HG02798 (cell line): ENCODE data around the gene ZNF768.

Experiments
- ATAC-seq: cut with Tn5 transposase; IDR thresholded peaks from one replicate; pipeline ENCODE4 v1.9.1; 2021; ENCODE audit warnings: mild to moderate bottlenecking; ENCODE audit not compliant: unreplicated experiment, poor library complexity

The ZNF768 gene

DNA sequence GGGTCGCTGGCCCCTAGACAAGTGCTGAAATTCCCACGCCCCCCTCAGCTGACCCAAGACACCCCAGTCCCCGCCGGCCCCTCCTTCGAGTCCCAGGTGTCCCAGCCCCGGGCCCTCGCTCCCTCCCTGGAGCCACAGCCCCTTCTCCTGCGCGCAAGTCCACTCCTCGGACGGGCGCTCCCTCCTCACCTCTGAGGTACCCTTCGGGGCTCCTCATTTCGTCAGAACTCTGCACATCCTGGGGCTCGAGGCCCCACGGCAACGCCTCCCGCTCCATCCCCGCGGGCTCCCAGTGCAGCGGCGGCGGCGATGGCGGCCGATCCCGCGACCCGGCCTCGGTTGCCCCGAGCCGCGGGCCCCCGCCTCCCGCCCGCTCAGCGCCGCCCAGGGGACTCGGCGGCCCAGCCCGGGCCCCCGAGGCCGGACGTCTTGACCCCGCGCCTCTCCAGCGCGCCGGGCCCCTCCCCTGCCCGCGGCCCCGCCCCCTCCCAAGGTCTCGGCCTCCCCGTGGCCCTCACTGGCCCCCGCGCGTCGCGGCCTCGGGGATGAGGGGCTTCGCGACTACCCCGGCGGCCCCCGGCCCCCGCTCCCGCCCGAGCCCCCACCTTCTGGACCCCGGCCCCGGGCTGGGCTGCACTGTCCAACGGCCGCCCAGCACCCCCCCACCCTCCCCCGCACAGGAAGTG lies at the start of gene ZNF768:
Gene ZNF768 (minus strand): TSS at position 430 of the 686 bp plus-strand sequence. CDS start 153 bp downstream, at position 277.
- ATAC-seq: peak; percentile 29

DNA sequence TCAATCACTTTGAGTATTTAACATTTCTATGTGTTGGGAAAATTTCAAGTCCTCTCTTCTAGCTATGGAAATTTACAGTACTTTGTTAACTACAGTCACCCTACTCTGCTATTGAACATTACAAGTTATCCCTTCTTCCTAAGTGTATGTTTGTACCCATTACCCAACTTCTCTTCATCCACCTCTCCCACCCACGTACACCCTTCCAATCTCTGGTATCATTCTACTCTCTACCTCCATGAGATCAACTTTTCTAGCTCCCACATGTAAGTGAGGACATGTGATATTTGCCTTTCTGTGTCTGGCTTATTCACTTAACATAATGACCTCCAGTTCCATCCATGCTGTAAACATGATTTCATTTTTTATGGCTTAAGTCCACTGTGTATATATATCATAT lies 48.3 kb upstream of the ZNF768 start:
- no peak for ATAC-seq

- ATAC-seq: peak; percentile 87
Measured at GRCh38 chr16:30571445-30572322, 45.3 kb upstream of the ZNF768 start, which contains the start of gene ZNF688. ZNF688 (minus strand) TSS chr16:30571714; CDS start chr16:30571629, 85 bp downstream.

DNA sequence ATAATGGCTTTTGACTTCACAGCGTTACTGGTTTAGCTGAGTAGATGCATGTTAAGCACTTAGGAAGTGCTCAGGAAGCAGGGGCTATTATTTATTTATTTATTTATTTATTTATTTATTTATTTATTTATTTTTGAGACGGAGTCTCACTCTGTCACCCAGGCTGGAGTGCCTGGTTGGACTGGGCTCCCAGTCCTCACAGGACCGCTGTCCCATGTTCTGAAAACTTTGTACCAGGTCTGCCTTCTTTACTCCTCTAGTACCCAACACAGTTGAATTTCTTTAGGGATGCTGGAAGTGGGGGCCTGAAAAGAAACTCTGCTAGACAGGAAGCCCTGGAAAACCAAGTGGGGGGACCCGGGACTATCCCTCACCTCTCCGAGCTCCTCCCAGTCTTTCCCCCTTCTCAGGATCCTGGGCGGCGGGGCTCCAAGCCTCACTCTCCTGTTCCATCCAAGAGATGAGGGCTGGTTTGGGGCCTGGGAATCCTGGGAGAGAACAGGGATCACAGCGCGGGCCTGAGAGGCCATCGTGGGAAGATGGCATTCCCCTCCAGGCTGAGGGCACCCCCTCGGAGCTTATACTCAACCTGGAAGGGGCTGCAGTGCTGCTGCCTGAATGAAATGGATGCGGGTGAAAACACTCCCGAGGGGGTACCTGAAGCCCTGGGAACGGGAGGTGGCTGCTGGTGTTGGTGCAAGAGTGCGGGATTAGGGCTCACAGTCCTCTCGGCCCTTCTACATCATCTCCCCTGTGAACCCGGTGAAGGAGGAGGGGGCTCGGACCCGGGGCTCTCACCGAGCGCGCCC lies 44.5 kb upstream of the ZNF768 start:
- no peak for ATAC-seq

GRCh38 chr16:30569746-30570635 lies 43.6 kb upstream of the ZNF768 start:
- ATAC-seq: no peak

DNA sequence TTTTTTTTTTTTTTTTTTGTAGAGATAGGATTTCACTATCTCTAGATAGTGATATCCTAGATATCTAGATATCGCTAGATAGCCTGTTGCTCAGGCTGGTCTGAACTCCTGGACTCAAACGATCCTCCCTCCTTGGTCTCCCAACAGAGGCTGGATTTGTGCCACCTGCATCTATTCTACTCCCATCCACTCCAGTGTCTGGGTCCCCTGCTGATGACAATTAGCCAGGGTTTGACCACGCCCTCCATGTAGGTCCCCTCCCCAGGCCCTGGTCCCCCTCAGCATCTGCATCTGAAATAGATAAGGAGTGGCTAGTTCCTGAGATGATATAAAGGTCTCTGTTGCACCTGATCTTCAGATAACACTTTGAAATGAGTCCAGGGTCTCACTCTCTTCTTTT lies 42.9 kb upstream of the ZNF768 start:
- ATAC-seq: no peak

DNA sequence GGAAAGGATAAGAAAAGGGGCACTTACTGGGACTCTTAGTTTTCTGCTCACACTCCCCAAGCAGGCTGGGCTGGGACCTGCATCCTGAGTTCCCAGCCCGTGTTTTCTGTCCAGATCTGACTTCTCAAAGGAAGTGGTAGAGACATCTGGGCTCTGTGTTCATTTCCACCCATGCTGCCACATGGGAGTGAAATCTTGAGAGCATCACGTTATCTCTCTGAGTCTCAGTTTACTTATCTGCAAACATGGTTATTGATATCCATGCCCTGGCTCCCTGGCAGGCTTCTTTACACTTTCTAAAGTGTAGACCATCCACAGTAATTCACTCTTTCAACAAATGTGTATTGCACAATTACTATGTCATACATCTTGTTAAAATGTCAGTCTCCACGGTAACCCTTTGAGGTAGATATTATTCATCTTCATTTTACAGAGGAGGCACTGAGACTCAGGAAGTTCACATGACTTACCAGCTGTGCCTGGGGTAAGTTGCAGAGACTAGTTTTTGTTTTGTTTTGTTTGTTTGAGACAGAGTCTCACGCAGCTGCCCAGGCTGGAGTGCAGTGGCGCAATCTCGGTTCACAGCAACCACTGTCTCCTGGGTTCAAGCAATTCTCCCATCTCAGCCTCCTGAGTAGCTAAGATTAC lies 41.7 kb upstream of the ZNF768 start:
- ATAC-seq: no peak

GRCh38 chr16:30567160-30567990 lies 41.0 kb upstream of the ZNF768 start:
- ATAC-seq: no peak

DNA sequence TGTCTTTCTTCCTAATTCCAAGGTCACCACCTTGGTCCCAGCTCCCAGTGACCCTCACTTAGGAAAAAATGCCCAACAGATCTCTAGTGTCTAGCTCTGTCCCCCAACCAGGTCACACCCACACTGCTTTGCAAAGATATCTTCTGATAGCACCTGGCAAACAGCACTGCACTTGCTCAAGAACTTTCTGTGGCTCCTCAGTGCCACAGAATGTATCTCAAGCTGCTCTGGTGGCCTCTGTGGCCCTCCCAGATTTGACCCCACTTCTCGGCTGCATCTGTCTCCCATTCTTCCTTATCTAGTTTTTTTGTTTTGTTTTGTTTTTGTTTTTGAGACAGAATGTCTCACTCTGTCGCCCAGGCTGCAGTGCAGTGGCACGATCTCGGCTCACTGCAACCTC lies 40.2 kb upstream of the ZNF768 start:
- no peak for ATAC-seq

GRCh38 chr16:30565984-30566383 lies 39.6 kb upstream of the ZNF768 start:
- ATAC-seq: no peak

- ATAC-seq: no peak
Measured at GRCh38 chr16:30565526-30565925, 39.2 kb upstream of the ZNF768 start.

- ATAC-seq: no peak
Measured at GRCh38 chr16:30562021-30562420, 35.7 kb upstream of the ZNF768 start.

DNA sequence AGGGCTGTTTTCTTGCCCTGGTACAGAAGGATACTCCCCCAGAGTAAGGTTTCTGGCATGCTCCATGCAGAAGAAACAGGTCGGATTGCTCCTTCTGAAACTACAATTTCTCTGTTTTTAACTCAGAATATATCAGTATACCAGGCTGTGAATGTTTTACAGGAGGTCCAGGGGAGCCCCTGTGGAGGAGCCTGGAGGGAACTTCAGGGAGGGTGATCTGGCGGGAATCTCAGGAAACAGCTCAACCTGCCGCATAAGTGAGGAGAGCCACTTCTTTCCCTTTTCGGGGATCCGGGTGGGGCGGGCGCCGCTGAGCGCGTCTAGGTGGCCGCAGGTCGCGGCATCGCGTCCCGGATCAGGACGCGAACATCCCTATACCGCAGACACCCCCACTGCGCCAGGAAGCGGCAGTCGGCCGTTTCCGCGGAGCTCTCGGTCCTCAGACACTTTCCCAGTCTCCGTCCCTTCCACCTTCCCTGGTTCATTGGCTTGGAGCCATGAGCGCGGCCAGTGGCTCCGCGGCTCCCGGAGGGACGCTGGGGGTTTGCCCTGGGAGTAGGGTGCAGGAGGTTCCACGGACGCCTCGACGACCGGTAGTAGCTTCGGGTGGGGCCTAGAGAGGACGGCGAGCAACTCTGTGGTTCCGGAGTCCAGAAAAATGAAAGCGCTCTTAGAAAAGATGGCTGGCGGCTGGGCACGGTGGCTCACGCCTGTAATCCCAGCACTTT lies 34.9 kb upstream of the ZNF768 start:
- no peak for ATAC-seq

DNA sequence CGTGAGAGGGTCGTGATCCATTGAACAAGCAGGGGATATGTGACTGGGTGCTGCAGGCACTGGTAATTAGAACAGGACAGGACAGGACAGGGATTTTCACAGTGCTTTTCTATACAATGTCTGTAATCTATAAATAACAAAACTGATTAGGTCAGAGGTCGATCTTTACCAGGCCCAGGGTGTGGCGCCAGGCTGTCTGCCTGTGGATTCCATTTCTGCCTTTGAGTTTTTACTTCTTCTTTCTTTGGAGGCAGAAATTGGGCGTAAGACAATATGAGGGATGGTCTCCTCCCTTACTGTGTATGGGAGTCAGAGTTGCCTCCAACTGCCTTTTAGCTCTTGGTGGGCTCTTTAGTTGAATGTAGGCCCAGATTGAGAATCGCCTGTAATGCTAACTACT lies 33.3 kb upstream of the ZNF768 start:
- no peak for ATAC-seq

- no peak for ATAC-seq
Measured at GRCh38 chr16:30558789-30559377, 32.5 kb upstream of the ZNF768 start.

DNA sequence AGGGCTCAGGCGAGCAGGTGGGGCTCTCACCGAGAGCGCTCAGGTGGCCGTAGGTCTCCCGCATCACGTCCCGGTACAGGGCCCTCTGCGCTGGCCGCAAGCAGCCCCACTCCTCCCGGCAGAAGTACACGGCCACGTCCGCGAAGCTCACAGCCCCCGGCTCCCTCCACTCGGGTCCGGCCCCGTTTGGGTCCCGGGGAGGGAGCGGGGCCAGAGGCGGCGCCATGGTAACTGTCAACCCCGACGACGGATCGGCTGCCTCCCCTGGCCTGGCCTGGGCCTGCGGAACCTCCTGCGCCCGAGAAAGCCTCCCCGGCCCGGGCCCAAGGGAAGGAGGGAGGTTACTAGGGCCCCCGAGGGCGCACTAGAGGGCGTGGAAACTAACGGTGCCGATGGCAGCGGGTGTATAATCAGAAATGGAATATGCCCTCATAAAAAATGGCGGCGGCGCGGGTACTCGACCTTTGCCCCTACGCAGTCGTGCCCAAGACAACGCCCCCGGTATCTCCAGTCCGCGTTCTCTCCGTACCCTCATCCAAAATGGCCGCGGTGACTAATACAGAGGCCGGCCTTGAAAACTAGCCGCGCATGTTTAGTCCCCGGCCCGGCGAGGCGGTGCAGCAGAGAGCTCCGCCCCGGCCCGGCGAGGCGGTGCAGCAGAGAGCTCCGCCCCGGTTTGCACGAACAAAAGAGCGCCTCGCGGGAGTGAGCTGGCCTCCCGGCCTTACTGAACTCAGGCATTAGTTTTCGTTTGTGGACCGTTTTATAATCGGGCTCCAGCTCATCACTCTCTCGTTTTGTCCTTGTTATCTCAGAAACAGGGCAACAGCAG lies 31.8 kb upstream of the ZNF768 start, which contains the start of gene ZNF764:
Gene ZNF764 (minus strand): TSS at position 418 of the 832 bp plus-strand sequence. CDS start 192 bp downstream, at position 226.
- ATAC-seq: peak; percentile 91

DNA sequence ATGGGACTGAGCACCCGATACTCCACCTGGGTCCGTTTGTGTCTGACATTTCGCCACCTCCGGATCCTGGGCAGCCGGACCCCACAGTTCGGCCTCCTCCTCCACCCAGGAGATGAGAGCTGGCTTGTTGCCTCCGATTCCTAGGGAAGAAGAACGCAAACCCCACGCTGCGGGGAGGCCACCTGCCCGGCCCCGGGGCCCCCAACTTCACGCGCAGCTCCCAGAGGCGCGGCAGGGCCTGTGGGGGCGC lies 31.3 kb upstream of the ZNF768 start:
- ATAC-seq: peak; percentile 5
